Measurements from ENCODE around the gene IL1RL1.

Gene IL1RL1

GRCh38 chr2:102279391-102279735 lies 32.0 kb upstream of the IL1RL1 start:
- no peak for DNase-seq (ENCODE audit: low read depth)
- no peak for TF ChIP-seq CTCF (IDR thresholded peaks at IDR 0.05; ENCODE audit: control insufficient read depth, insufficient read depth, low read depth, low read length, missing control alignments)
- H3K4me3 ChIP-seq (ENCODE audit: control insufficient read depth, low read depth, low read length): no peak overlapping the region

GRCh38 chr2:102282678-102283091 lies 28.7 kb upstream of the IL1RL1 start:
- no peak for TF ChIP-seq CTCF (IDR thresholded peaks at IDR 0.05; ENCODE audit: control insufficient read depth, insufficient read depth, low read depth, low read length, missing control alignments)
- no peak for DNase-seq (ENCODE audit: low read depth)

GRCh38 chr2:102283996-102284395 lies 27.4 kb upstream of the IL1RL1 start:
- no peak overlapping the region for H3K4me3 ChIP-seq (ENCODE audit: control insufficient read depth, low read depth, low read length)
- DNase-seq (ENCODE audit: low read depth): no peak
- TF ChIP-seq CTCF (IDR thresholded peaks at IDR 0.05; ENCODE audit: control insufficient read depth, insufficient read depth, low read depth, low read length, missing control alignments): no peak

More at GRCh38 chr2:102282678-102283091, 28.7 kb upstream of the IL1RL1 start:
- H3K4me3 ChIP-seq (ENCODE audit: control insufficient read depth, low read depth, low read length): no peak overlapping the region

GRCh38 chr2:102284611-102285010 lies 26.8 kb upstream of the IL1RL1 start:
- no peak for TF ChIP-seq CTCF (IDR thresholded peaks at IDR 0.05; ENCODE audit: control insufficient read depth, insufficient read depth, low read depth, low read length, missing control alignments)
- DNase-seq (ENCODE audit: low read depth): no peak
- H3K4me3 ChIP-seq (ENCODE audit: control insufficient read depth, low read depth, low read length): no peak overlapping the region

- DNase-seq (ENCODE audit: low read depth): no peak
- no peak overlapping the region for H3K4me3 ChIP-seq (ENCODE audit: control insufficient read depth, low read depth, low read length)
- TF ChIP-seq CTCF (IDR thresholded peaks at IDR 0.05; ENCODE audit: control insufficient read depth, insufficient read depth, low read depth, low read length, missing control alignments): no peak
Observed at GRCh38 chr2:102285368-102285767, 26.0 kb upstream of the IL1RL1 start.

GRCh38 chr2:102286041-102286440 lies 25.3 kb upstream of the IL1RL1 start:
- TF ChIP-seq CTCF (IDR thresholded peaks at IDR 0.05; ENCODE audit: control insufficient read depth, insufficient read depth, low read depth, low read length, missing control alignments): no peak

GRCh38 chr2:102289129-102289528 lies 22.2 kb upstream of the IL1RL1 start:
- no peak overlapping the region for H3K4me3 ChIP-seq (ENCODE audit: control insufficient read depth, low read depth, low read length)
- no peak for DNase-seq (ENCODE audit: low read depth)
- no peak for TF ChIP-seq CTCF (IDR thresholded peaks at IDR 0.05; ENCODE audit: control insufficient read depth, insufficient read depth, low read depth, low read length, missing control alignments)

More at GRCh38 chr2:102286041-102286440, 25.3 kb upstream of the IL1RL1 start:
- H3K4me3 ChIP-seq (ENCODE audit: control insufficient read depth, low read depth, low read length): no peak overlapping the region
- DNase-seq (ENCODE audit: low read depth): no peak
